AG09309 (cell line): ENCODE data around the gene ROR1.

Experiments used
- DNase-seq: peaks from one replicate; pipeline ENCODE4 v3.0.0-alpha.2; 2010; ENCODE audit warnings: low read depth
- H3K4me3 ChIP-seq: 2 replicates; pipeline ENCODE4 v1.5.1; 2011; ENCODE audit warnings: mild to moderate bottlenecking, low read depth, low read length, moderate library complexity; ENCODE audit not compliant: control insufficient read depth
- TF ChIP-seq, protein P1 (sequence below): IDR thresholded peaks from 2 replicates; pipeline ENCODE4 v1.5.1; 2011; ENCODE audit warnings: mild to moderate bottlenecking, low read depth, low read length, inconsistent platforms; ENCODE audit not compliant: insufficient read depth, control insufficient read depth; ENCODE audit errors: missing control alignments

ROR1 gene

DNA sequence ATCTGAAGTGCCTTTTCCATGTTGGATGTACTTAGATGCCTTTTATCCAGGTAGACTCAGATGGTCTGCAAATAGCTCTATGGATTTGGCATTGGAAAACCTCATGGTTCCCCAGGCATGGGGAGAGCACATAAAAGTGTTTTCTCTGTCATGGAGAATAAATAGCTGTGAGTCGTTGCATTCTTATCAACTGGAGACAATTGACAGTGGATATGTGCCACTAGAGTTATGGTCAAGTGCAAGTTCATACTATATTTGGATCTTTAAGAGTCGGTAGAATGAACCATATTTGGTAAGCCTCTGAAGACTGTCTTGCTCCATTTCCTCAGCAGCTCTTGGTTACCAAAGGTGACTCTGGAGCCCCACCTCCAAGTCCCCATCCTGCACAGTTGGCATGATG, 83.7 kb downstream of the ROR1 start:
- TF ChIP-seq, protein P1, sequence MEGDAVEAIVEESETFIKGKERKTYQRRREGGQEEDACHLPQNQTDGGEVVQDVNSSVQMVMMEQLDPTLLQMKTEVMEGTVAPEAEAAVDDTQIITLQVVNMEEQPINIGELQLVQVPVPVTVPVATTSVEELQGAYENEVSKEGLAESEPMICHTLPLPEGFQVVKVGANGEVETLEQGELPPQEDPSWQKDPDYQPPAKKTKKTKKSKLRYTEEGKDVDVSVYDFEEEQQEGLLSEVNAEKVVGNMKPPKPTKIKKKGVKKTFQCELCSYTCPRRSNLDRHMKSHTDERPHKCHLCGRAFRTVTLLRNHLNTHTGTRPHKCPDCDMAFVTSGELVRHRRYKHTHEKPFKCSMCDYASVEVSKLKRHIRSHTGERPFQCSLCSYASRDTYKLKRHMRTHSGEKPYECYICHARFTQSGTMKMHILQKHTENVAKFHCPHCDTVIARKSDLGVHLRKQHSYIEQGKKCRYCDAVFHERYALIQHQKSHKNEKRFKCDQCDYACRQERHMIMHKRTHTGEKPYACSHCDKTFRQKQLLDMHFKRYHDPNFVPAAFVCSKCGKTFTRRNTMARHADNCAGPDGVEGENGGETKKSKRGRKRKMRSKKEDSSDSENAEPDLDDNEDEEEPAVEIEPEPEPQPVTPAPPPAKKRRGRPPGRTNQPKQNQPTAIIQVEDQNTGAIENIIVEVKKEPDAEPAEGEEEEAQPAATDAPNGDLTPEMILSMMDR: no peak
- no peak overlapping the region for H3K4me3 ChIP-seq
- DNase-seq: no peak

DNA sequence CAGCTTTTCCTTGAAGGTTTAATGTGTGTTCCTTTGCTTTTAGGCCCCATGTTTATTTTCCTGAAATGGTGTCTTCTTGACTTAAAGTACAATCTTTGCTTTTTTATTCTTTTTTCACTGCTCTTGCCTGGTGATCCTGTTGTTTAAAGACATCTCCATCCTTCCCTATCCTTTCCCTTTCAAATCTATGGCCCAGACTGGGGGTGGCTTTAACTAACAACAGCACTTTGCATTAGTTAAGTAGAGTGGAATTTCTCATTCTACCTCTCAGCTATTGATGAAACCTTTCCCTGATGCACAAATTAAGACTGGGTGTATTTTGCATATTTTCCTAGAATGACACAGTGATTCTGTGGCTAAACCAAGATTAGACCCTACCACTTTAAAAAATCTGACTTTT, 84.3 kb downstream of the ROR1 start:
- TF ChIP-seq, protein P1: no peak
- DNase-seq: no peak
- H3K4me3 ChIP-seq: no peak overlapping the region

DNA sequence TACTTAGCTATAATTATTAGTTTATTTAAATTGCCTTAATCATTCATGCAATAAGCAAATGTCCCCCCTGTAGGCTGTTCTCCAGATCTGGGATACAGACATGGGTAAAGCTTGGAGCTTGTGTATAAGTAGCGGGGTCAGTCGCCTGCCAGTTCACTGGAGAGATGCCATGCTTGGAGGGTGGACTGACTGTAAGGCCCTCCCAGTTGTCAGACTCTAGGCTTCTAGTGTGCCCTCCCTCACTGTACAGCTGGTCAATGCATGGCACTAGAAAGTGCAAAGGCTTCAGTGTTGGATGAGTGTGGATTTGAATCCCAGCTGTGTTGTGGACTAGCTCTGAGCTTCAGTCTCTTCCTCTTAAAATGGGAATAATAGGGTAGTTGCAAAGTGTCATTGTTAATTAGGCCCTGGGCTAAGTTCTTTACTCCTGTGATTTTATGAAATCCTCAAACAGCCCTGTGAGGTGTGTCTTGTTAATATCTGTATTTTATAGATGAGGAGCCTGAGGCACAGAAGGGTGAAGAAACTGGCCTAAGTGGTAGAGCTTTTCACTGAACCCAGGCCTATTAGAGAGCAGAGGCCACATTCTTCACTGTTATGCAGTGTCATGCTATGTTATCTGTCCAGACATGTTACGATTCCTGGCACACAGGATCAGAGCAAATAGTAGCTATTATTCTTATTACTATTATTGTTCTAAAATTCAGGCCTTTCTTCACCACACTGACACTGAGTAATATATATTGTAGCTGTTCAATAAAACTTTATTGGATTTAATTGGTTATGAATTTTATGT, 85.9 kb downstream of the ROR1 start:
- TF ChIP-seq, protein P1: no peak
- H3K4me3 ChIP-seq: no peak overlapping the region
- DNase-seq: no peak

DNA sequence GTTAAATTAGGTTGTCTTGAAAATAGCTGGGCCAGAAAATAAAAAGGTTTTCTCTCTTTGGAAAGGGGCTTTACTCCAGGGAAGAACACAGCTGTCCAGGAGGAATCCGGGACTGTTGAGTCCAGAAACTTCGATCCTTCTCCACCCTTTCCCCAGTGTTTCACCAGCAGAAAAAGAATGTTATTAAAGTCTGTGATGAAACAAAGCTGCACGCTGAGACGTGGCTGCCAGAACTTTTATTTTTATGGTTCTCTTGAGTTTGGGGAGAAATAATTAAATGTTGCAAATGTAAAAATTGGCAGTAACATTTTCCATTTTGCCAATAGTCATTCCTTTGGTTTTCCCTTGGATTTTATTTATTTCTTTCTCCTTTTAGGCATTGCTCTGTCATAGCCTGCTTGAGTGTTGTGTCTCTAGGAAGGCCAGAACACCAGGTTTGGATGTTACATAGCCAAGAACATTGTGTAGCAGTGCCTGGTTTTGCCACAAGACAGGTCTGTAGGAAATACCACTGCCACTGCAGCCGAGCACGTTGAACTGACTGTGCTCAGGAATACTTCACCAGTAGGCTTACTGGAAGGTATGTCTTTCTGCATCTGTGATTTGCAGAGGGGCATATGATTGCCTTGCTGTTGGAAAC, 87.4 kb downstream of the ROR1 start:
- DNase-seq: peak; percentile 34
- TF ChIP-seq, protein P1: no peak
- no peak overlapping the region for H3K4me3 ChIP-seq

DNA sequence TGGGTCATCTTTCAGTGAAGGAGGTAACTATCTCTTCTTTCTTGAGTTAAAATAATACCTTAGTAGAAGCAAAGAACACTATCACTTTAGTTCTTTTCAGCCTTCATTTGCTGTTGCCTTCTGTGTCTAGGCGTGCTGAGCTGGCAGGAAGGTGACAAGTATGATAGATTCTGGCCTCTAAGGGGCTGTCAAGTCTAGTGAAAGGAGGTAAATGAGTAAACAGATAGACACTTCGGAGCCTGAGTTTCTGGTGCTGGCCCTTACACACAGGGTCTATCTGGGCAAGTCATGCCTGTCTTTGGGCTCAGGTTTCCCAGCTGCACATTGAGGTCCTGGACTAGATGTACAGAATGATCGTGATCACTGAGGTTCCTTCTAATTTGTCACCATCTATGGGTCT, 89.3 kb downstream of the ROR1 start:
- TF ChIP-seq, protein P1: no peak
- no peak for DNase-seq
- H3K4me3 ChIP-seq: no peak overlapping the region

DNA sequence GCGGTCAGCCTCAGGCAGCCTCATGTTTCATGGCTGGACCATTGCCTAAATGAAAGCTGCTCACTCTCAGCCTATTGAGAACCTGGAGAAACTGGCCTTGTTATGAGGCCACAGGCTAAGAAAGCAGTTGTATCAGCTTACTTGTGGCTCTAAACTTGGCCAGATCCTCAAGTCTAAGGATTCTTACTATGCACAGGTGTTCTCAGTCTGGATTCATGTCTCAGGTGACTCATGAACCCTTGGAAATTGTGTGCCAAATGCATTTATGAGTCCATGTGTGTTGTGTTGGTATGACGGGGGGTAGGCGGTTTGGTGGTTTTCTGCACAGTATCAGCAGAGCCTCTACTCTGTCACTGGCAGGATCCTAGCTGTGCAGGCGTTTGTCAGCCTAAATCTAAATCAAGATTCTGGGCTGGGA, 90.4 kb downstream of the ROR1 start:
- DNase-seq: no peak
- TF ChIP-seq, protein P1: no peak
- no peak overlapping the region for H3K4me3 ChIP-seq
